HG03025 (cell line): Measurements from ENCODE around the gene NT5C3A.
"Not testable (repeated sequence)": the region's sequence is repeated elsewhere in the genome, so short reads cannot be mapped to it uniquely, and the experiment has no call there.

Source experiments
- ATAC-seq: cut with Tn5 transposase; IDR thresholded peaks from one replicate; pipeline ENCODE4 v1.9.1; 2021; ENCODE audit warnings: mild to moderate bottlenecking, moderate library complexity; ENCODE audit not compliant: unreplicated experiment, low FRiP score

Gene NT5C3A

GRCh38 chr7:32991975-32992700 lies 70.4 kb downstream of the NT5C3A start:
- not testable (repeated sequence) for ATAC-seq

GRCh38 chr7:32991068-32991585 lies 71.4 kb downstream of the NT5C3A start:
- not testable (repeated sequence) for ATAC-seq

- peak; percentile 51 for ATAC-seq
Observed at GRCh38 chr7:32988148-32988547, 74.4 kb downstream of the NT5C3A start.

- ATAC-seq = not testable (repeated sequence)
Observed at GRCh38 chr7:32979902-32980301, 82.7 kb downstream of the NT5C3A start.

GRCh38 chr7:32979246-32979645 lies 83.3 kb downstream of the NT5C3A start:
- not testable (repeated sequence) for ATAC-seq

- ATAC-seq = not testable (repeated sequence)
Observed at GRCh38 chr7:32977159-32977558, 85.4 kb downstream of the NT5C3A start.

- ATAC-seq = not testable (repeated sequence)
Observed at GRCh38 chr7:32971967-32972366, 90.6 kb downstream of the NT5C3A start.

- ATAC-seq = not testable (repeated sequence)
Observed at GRCh38 chr7:32967268-32967582, 95.4 kb downstream of the NT5C3A start.

- ATAC-seq = not testable (repeated sequence)
Observed at GRCh38 chr7:32966489-32967267, 95.9 kb downstream of the NT5C3A start.

GRCh38 chr7:32964461-32965159 lies 98.0 kb downstream of the NT5C3A start:
- ATAC-seq = peak; percentile 93
